Measurements from ENCODE around the gene NUDT1. TPM values are rescaled to one million over a fixed set of nuclear protein-coding genes. Genes with fewer than 3 reads are reported as not detected.

The NUDT1 gene
- total RNA-seq, 1 donor from 2014 or later = 13.6 TPM

GRCh38 chr7:2237109-2237602 lies 4.9 kb upstream of the NUDT1 start:
- ATAC-seq (no peak), DNase-seq (ENCODE audit: missing footprints) (peak; percentile 80)
- intact Hi-C loops (cut with DNase I) = no loop called here

DNA sequence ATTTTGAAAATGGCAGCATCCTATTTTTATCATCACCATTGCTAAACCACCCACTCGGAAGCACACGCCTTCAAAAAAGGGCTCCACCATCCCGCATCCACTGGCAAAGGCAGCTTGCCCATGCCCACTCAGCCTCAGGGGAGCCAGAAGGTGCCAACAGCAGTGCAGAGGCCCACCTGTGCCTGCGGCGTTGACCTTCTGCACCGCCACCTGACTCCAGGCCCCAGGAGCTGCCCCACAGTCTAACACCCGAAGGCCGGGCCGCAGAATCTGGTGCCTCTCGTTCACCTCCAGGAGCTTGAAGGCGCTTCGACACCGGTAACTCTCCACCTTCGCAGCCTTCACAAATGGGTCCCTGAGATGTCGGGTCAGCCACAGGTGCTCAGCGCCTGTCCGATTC lies 2.8 kb upstream of the NUDT1 start:
- ATAC-seq (no peak), DNase-seq (ENCODE audit: missing footprints) (no peak)
- intact Hi-C loops (cut with DNase I) = no loop called here

- intact Hi-C loops (cut with DNase I) = no loop called here
- ATAC-seq = no peak
- no peak for DNase-seq (ENCODE audit: missing footprints)
These were observed 759 bp downstream of the NUDT1 start for GRCh38 chr7:2242541-2243429.

DNA sequence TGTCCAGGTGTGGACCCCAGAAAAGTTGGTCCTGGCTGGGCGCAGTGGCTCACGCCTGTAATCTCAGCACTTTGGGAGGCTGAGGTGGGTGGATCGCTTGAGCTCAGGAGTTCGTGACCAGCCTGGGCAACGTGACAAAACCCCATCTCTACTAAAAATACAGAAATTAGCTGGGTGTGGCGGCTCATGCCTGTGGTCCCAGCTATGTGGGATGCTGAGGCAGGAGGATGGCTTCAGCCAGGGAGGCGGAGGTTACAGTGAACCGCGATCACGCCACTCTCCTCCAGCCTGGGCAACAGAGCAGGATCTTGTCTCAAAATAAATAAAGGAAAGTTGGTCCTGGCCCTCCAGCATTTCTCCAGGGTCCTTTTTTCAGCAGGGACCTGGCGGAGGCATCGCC lies 1.4 kb downstream of the NUDT1 start:
- ATAC-seq (no peak), DNase-seq (ENCODE audit: missing footprints) (peak; percentile 37)
- intact Hi-C loops (cut with DNase I) = no loop called here

- ATAC-seq (no peak), DNase-seq (ENCODE audit: missing footprints) (peak; percentile 9)
- intact Hi-C loops (cut with DNase I) = no loop called here
These were observed 2.5 kb downstream of the NUDT1 start for GRCh38 chr7:2244404-2244995.

GRCh38 chr7:2245883-2246675 lies 4.1 kb downstream of the NUDT1 start:
- intact Hi-C loops (cut with DNase I) = loop anchor here (5.0 kb wide), 1 partner anchor 101 kb away; no protein-coding TSS in a partner anchor
- ATAC-seq (no peak), DNase-seq (ENCODE audit: missing footprints) (peak; percentile 71)

DNA sequence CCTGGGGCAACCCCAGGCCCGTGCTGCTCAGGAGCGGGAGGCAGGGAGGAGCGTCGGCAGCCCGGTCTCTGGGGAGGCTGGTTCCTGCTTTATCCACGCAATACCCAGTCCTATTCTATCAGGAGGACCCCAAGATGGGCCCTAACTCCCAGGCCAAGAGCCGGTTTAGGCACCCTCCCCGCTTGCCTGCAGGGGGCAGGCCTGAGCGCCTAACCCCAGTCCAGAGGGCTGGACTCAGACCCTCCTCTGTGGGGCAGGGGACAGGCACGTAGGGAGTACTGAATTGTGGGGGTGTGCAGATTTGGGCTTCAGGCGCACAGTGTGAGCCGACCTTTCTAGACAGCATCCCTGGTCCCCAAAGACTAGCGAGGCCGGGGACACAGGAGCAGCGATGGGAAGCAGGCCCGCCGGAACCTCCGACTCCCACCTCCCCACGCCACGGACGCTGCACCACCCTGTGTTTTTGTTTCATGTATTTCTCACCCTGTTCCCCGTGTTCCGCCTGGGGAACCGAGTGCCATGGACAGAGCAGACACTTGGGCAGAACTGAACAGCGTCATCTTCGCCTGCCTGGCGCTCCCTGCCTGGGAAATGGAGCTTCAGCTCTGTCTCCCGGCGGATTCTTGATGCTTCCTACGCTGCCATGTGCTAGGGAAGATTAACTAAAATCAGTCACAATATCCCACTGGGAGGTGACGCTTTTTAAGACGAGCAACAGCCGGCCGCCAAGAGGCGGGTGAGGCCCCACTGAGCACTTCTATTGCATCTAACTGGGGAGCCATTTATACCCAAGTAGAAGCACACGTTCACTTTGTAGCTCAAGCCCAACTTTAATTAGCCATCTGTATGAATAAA lies 5.3 kb downstream of the NUDT1 start:
- intact Hi-C loops (cut with DNase I) = loop anchor here (5.0 kb wide), 1 partner anchor 100 kb away; no protein-coding TSS in a partner anchor
- DNase-seq (ENCODE audit: missing footprints) = no peak
- ATAC-seq = no peak

- DNase-seq (ENCODE audit: missing footprints) = peak; percentile 85
- ATAC-seq = peak; percentile 86
- intact Hi-C loops (cut with DNase I) = loop anchor here (5.0 kb wide), 1 partner anchor 98 kb away; no protein-coding TSS in a partner anchor
These were observed 7.1 kb downstream of the NUDT1 start for GRCh38 chr7:2248984-2249694.

GRCh38 chr7:2249744-2250323 lies 7.8 kb downstream of the NUDT1 start:
- no peak for DNase-seq (ENCODE audit: missing footprints)
- intact Hi-C loops (cut with DNase I) = loop anchor here (5.0 kb wide), 1 partner anchor 97 kb away; no protein-coding TSS in a partner anchor
- ATAC-seq = no peak

GRCh38 chr7:2251381-2251780 lies 9.4 kb downstream of the NUDT1 start:
- DNase-seq (ENCODE audit: missing footprints) (no peak), ATAC-seq (no peak)
- intact Hi-C loops (cut with DNase I) = no loop called here

DNA sequence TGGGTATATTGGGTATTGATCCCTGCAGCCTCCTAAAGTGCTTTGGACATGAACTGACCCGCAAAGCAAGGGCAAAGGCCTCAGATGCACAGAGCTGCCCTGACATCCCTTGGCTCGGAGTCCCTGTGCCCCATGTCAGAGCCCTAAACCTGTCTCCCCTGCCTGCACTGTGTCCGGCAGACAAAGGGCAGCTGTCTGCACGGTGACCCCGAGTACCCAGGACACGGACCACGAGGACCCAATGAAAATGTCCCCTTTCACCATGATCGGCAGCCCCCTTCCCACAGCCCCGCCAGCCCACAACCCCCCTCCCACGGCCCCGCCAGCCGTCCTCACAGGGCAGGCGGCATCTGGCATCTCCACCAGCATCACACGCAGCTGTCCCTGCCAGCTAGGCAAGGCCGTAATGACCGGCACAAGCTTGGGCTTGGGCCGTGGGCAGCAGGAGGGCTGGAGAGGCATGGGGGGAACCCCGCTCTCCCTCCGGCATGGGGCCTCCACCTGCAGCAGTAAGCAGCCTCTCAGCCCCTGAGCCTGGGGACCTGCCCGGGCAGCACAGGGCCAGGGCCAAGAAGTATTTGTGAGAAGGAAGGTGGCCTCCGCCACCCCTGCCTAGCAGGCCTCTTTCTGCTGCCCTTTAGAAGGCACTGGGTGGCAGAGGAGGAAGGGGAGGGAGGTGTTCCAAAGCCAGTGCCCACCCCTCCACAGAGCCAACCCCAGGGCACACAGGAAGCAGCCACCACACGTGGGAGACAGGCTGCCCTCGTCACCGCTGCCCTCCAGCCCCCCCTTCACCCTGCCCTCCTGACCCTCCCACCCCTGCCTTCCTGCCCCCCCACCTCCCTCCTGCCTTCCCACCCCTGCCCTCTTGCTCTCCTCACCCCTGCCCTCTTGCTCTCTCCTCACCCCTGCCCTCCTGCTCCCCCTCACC lies 10.1 kb downstream of the NUDT1 start:
- intact Hi-C loops (cut with DNase I) = no loop called here
- DNase-seq (ENCODE audit: missing footprints) (peak; percentile 49), ATAC-seq (no peak)

DNA sequence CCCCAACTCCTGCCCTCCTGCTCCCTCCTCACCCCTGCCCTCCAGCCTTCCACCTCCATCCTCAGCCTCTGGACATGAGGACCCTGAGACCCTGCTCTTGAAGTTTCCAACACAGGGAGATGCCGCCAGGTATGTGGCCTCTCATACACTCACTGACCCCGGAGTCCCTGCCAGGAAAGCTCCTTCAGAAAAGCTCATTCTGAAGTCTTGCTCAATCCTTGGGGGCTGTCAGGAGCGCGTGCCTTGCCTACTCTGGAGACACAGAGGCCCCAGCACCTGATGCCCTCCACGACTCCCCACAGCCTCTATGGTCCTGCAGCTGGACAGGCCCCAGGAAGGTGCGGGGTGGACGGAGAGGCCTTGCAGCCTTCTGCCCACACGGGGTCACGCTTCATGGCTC lies 11.0 kb downstream of the NUDT1 start:
- peak; percentile 48 for DNase-seq (ENCODE audit: missing footprints)
- intact Hi-C loops (cut with DNase I) = no loop called here
- no peak for ATAC-seq

DNA sequence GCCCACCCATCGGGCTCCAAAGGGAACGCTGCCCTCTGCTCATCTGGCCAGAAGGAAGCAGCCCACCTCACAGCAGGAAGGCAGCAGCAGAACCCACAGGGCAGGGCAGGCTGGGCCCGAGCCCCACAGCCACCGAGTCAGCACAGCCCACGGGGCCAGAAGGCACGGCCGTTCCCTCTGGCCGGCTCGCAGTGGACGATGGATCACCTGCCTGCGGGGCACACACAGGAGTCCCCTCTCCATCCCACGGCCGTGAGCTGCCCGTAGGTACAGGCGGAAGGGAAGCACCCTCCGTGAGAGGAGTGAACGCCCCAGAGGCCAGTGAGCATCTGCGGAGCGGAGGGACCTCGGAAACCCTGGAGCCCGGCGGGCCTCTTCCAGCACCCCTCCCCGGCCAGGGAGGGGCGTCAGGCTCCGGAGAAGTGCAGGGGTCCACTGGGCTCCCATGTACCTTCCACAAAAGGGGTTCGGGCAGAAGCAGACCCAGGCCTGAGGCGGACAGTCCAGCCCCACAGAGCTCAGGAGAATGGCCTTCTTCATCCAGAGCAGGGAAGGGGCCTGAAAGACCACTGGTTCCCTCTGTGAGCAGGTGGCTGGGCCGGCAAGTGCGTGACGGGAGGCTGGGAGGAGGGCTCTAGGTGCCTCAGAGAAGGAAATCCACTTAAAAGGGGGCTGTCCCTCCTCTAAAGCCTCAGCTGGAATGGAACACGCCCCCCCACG lies 11.7 kb downstream of the NUDT1 start:
- DNase-seq (ENCODE audit: missing footprints) = peak; percentile 50
- ATAC-seq = no peak
- intact Hi-C loops (cut with DNase I) = no loop called here

- ATAC-seq = no peak
- peak; percentile 1 for DNase-seq (ENCODE audit: missing footprints)
- intact Hi-C loops (cut with DNase I) = no loop called here
These were observed 12.6 kb downstream of the NUDT1 start for GRCh38 chr7:2254429-2255144.
